H9 (cell line): ENCODE results near the gene MSI2. TPM values are rescaled to one million over a fixed set of nuclear protein-coding genes. Genes with fewer than 3 reads are reported as not detected.

Experiments
- DNase-seq: peaks from one replicate; pipeline ENCODE4 v3.0.0-alpha.2; 2017
- H2AFZ ChIP-seq: one replicate; pipeline ENCODE4 v1.6.1; 2013; ENCODE audit warnings: mild to moderate bottlenecking, low read length, control low read depth, moderate library complexity
- H2AK5ac ChIP-seq: 2 replicates; pipeline ENCODE4 v1.6.1; 2013; ENCODE audit warnings: low read length, control low read depth, mixed read lengths; ENCODE audit not compliant: insufficient read length
- H2BK120ac ChIP-seq: one replicate; pipeline ENCODE4 v1.6.1; 2013; ENCODE audit warnings: low read depth, mild to moderate bottlenecking, low read length, control low read depth, inconsistent platforms; ENCODE audit not compliant: poor library complexity, severe bottlenecking
- H2BK12ac ChIP-seq: 2 replicates; pipeline ENCODE4 v1.6.1; 2013; ENCODE audit warnings: low read length, control low read depth, mixed read lengths, low read depth; ENCODE audit not compliant: insufficient read length
- H2BK15ac ChIP-seq: 2 replicates; pipeline ENCODE4 v1.6.1; 2013; ENCODE audit warnings: low read depth, low read length, control low read depth
- H2BK20ac ChIP-seq: one replicate; pipeline ENCODE4 v1.6.1; 2013; ENCODE audit warnings: low read depth, mild to moderate bottlenecking, low read length, control low read depth, inconsistent platforms; ENCODE audit not compliant: poor library complexity, severe bottlenecking
- H2BK5ac ChIP-seq: 2 replicates; pipeline ENCODE4 v1.6.1; 2013; ENCODE audit warnings: low read length, control low read depth, mixed read lengths; ENCODE audit not compliant: insufficient read length
- H3K14ac ChIP-seq: 2 replicates; pipeline ENCODE4 v1.6.1; 2013; ENCODE audit warnings: low read length, control low read depth; ENCODE audit not compliant: insufficient read depth
- H3K18ac ChIP-seq: 2 replicates; pipeline ENCODE4 v1.6.1; 2013; ENCODE audit warnings: low read depth, mild to moderate bottlenecking, mixed read lengths, low read length, control low read depth; ENCODE audit not compliant: insufficient read length
- H3K23ac ChIP-seq: 2 replicates; pipeline ENCODE4 v1.6.1; 2013; ENCODE audit warnings: low read length, control low read depth, mixed read lengths, low read depth; ENCODE audit not compliant: insufficient read length
- H3K23me2 ChIP-seq: 2 replicates; pipeline ENCODE4 v1.6.1; 2013; ENCODE audit warnings: low read depth, mild to moderate bottlenecking, mixed read lengths, low read length, control low read depth; ENCODE audit not compliant: insufficient read length, poor library complexity, severe bottlenecking
- H3K27ac ChIP-seq: 2 replicates; pipeline ENCODE4 v1.5.1; 2013; ENCODE audit warnings: low read length, control low read depth, mixed read lengths, low read depth; ENCODE audit not compliant: insufficient read length
- H3K27me3 ChIP-seq: 2 replicates; pipeline ENCODE4 v1.6.1; 2013; ENCODE audit warnings: low read length, control low read depth, inconsistent platforms; ENCODE audit not compliant: insufficient read depth
- H3K4ac ChIP-seq: 2 replicates; pipeline ENCODE4 v1.6.1; 2013; ENCODE audit warnings: low read depth, mild to moderate bottlenecking, control low read depth, inconsistent platforms, low read length, moderate library complexity
- H3K4me1 ChIP-seq: 2 replicates; pipeline ENCODE4 v1.6.1; 2013; ENCODE audit warnings: low read length, control low read depth, inconsistent platforms; ENCODE audit not compliant: insufficient read depth
- H3K4me2 ChIP-seq: 2 replicates; pipeline ENCODE4 v1.6.1; 2013; ENCODE audit warnings: low read length, control low read depth, mixed read lengths; ENCODE audit not compliant: insufficient read length, insufficient read depth
- H3K56ac ChIP-seq: 2 replicates; pipeline ENCODE4 v1.6.1; 2013; ENCODE audit warnings: low read depth, mild to moderate bottlenecking, mixed read lengths, low read length, control low read depth; ENCODE audit not compliant: insufficient read length
- H3K79me1 ChIP-seq: 2 replicates; pipeline ENCODE4 v1.6.1; 2013; ENCODE audit warnings: low read depth, mild to moderate bottlenecking, moderate library complexity, low read length, control low read depth, inconsistent platforms; ENCODE audit not compliant: insufficient read depth, poor library complexity, severe bottlenecking
- H3K79me2 ChIP-seq: 2 replicates; pipeline ENCODE4 v1.6.1; 2013; ENCODE audit warnings: low read length, control low read depth, inconsistent platforms; ENCODE audit not compliant: insufficient read depth
- H3K9ac ChIP-seq: 2 replicates; pipeline ENCODE4 v1.6.1; 2013; ENCODE audit warnings: low read length, control low read depth, mixed read lengths; ENCODE audit not compliant: insufficient read length; ENCODE audit errors: extremely low read depth
- H3K9me3 ChIP-seq: one replicate; pipeline ENCODE4 v1.6.1; 2013; ENCODE audit warnings: low read depth, low read length, inconsistent platforms; ENCODE audit not compliant: control insufficient read depth
- H3T11ph ChIP-seq: one replicate; pipeline ENCODE4 v1.6.1; 2013; ENCODE audit warnings: mild to moderate bottlenecking, low read length, control low read depth, inconsistent platforms
- H4K20me1 ChIP-seq: one replicate; pipeline ENCODE4 v1.6.1; 2013; ENCODE audit not compliant: control insufficient read depth, insufficient read length, insufficient read depth
- H4K5ac ChIP-seq: 2 replicates; pipeline ENCODE4 v1.6.1; 2013; ENCODE audit warnings: low read depth, mild to moderate bottlenecking, mixed read lengths, low read length, control low read depth; ENCODE audit not compliant: insufficient read length
- H4K8ac ChIP-seq: replicated peaks from 2 replicates; pipeline ENCODE4 v1.6.1; 2013; ENCODE audit warnings: low read length, control low read depth, mixed read lengths, low read depth; ENCODE audit not compliant: insufficient read length
- H4K91ac ChIP-seq: 2 replicates; pipeline ENCODE4 v1.6.1; 2013; ENCODE audit warnings: low read depth, mild to moderate bottlenecking, moderate library complexity, mixed read lengths, low read length, control low read depth; ENCODE audit not compliant: insufficient read length
- H3K27ac Mint-ChIP-seq, 3 experiments: 2 replicates in 2 of 3; 3 replicates in 1 of 3; pipeline ENCODE4 v1.8.0; 2020 to 2021; ENCODE audit warnings: mixed read lengths in 3 of 3, mild to moderate bottlenecking in 1 of 3, moderate library complexity in 1 of 3
- H3K27me3 Mint-ChIP-seq: 2 replicates; pipeline ENCODE4 v1.8.0; 2021; ENCODE audit warnings: low read depth, mild to moderate bottlenecking, moderate library complexity, mixed read lengths
- H3K36me3 Mint-ChIP-seq, 3 experiments: 2 replicates in 2 of 3; 3 replicates in 1 of 3; pipeline ENCODE4 v1.8.0; 2020 to 2021; ENCODE audit warnings: low read depth in 3 of 3, mixed read lengths in 3 of 3; ENCODE audit not compliant: insufficient read depth in 1 of 3
- H3K4me1 Mint-ChIP-seq, 2 experiments: 2 replicates each; pipeline ENCODE4 v1.8.0; 2020; ENCODE audit warnings: mixed read lengths in 2 of 2
- H3K4me3 Mint-ChIP-seq, 2 experiments: 2 replicates in 1 of 2; 3 replicates in 1 of 2; pipeline ENCODE4 v1.8.0; 2020 to 2021; ENCODE audit warnings: mild to moderate bottlenecking in 2 of 2, mixed read lengths in 2 of 2, moderate library complexity in 1 of 2
- H3K9me3 Mint-ChIP-seq, 2 experiments: 2 replicates in 1 of 2; 3 replicates in 1 of 2; pipeline ENCODE4 v1.8.0; 2020; ENCODE audit warnings: mild to moderate bottlenecking in 2 of 2, mixed read lengths in 2 of 2, moderate library complexity in 1 of 2
- WGBS: extraction: QIAGEN DNeasy Blood & Tissue Kit; methylation state at CpG from one replicate; pipeline ENCODE4 v1.1.7; 2013; ENCODE audit warnings: missing lambda C conversion rate, low lambda C conversion rate, mixed read lengths; ENCODE audit not compliant: insufficient read length; ENCODE audit errors: extremely low coverage; 5-methylcytosine and 5-hydroxymethylcytosine counted together
- total RNA-seq: library from RNA; stranded (reverse); gene quantifications from 2 replicates; pipeline ENCODE4 v1.2.1, GENCODE V29; 2021
- TF ChIP-seq, protein P1 (sequence below): fragments of 200-600 bp; sonication (generic); conservative IDR thresholded peaks from 3 replicates; pipeline ENCODE4 v1.8.0; 2021; ENCODE audit warnings: antibody characterized with exemption, mild to moderate bottlenecking

MSI2 gene
- total RNA-seq, 1 experiment from 2014 or later: 98.5 TPM

DNA sequence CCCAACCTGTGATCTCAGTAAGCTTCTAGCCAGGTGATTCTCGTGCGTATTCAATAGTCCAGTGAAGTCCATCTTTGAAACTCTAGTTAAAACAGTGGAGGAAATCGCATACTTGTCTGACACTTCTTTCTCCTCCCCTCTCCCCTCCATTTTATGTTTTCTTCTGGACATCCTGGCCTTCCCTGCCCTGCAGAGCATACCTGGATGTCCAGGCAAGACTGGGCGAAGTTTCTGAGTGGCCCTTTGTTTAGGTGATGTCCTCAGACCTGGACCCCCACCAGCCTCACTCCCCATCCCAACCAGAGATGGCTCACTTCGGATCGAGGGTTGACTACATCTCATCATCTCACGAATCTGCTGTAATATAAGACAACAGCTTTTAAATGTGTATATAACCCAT lies 423.0 kb downstream of the MSI2 start:
- no peaks in the 10 kb centered on the region for H3K27me3 ChIP-seq
- H2BK120ac ChIP-seq: no peak overlapping the region
- H3K18ac ChIP-seq: no peak overlapping the region
- no peaks in the 10 kb centered on the region for H3K4me1 ChIP-seq
- no peak overlapping the region for H3K4ac ChIP-seq
- no peaks in the 10 kb centered on the region for H3K79me2 ChIP-seq
- no peak overlapping the region for H3K56ac ChIP-seq
- H3K79me1 ChIP-seq: no peaks in the 10 kb centered on the region
- DNase-seq: no peak
- H4K91ac ChIP-seq: no peak overlapping the region
- H2AFZ ChIP-seq: no peak overlapping the region
- no peaks in the 10 kb centered on the region for H3K23me2 ChIP-seq
- no peak overlapping the region for H3K23ac ChIP-seq
- H3K9me3 ChIP-seq: no peaks in the 10 kb centered on the region
- no peak overlapping the region for H3K27ac ChIP-seq
- Mint-ChIP-seq H3K4me1 (peaks cover 13 to 30% of the 10 kb centered on the region in 2 experiments), H3K27me3 (no peaks in the 10 kb centered on the region), H3K4me3 (no peak overlapping the region), H3K27ac (no peak overlapping the region), H3K9me3 (no peaks in the 10 kb centered on the region), H3K36me3 (peaks cover 0 to 23% (median 13%) of the 10 kb centered on the region in 3 experiments; a peak in 4 of 7 replicates)
- no peak overlapping the region for H4K5ac ChIP-seq
- no peak overlapping the region for H2BK15ac ChIP-seq
- H2BK5ac ChIP-seq: no peak overlapping the region
- H3K9ac ChIP-seq: no peak overlapping the region
- H3T11ph ChIP-seq: no peak overlapping the region
- no peak overlapping the region for H3K4me2 ChIP-seq
- H3K14ac ChIP-seq: no peak overlapping the region
- WGBS: no CpG with 5 or more reads among the region's 7 CpGs
- no peak overlapping the region for H2AK5ac ChIP-seq
- no peaks in the 10 kb centered on the region for H4K20me1 ChIP-seq
- no peak overlapping the region for H4K8ac ChIP-seq
- TF ChIP-seq, protein P1, sequence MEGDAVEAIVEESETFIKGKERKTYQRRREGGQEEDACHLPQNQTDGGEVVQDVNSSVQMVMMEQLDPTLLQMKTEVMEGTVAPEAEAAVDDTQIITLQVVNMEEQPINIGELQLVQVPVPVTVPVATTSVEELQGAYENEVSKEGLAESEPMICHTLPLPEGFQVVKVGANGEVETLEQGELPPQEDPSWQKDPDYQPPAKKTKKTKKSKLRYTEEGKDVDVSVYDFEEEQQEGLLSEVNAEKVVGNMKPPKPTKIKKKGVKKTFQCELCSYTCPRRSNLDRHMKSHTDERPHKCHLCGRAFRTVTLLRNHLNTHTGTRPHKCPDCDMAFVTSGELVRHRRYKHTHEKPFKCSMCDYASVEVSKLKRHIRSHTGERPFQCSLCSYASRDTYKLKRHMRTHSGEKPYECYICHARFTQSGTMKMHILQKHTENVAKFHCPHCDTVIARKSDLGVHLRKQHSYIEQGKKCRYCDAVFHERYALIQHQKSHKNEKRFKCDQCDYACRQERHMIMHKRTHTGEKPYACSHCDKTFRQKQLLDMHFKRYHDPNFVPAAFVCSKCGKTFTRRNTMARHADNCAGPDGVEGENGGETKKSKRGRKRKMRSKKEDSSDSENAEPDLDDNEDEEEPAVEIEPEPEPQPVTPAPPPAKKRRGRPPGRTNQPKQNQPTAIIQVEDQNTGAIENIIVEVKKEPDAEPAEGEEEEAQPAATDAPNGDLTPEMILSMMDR: no peak
- H2BK12ac ChIP-seq: no peak overlapping the region
- H2BK20ac ChIP-seq: no peak overlapping the region
